Mucosa of rectum (tissue), 2 donors: ENCODE results near the gene ADGRL2.

Source experiments
- H3K27ac ChIP-seq, 2 donors: one replicate each; pipeline ENCODE4 v1.7.0; 2013; ENCODE audit warnings: inconsistent platforms in 2 of 2, low read depth in 2 of 2, low read length in 2 of 2
- H3K27me3 ChIP-seq, 2 donors: one replicate each; pipeline ENCODE4 v1.7.0; 2013; ENCODE audit warnings: low read length in 2 of 2; ENCODE audit not compliant: control insufficient read depth in 2 of 2, insufficient read depth in 2 of 2
- H3K36me3 ChIP-seq, 2 donors: one replicate each; pipeline ENCODE4 v1.7.0; 2013; ENCODE audit warnings: low read length in 2 of 2; ENCODE audit not compliant: control insufficient read depth in 2 of 2, insufficient read depth in 2 of 2
- H3K4me1 ChIP-seq, 2 donors: one replicate each; pipeline ENCODE4 v1.7.0; 2013; ENCODE audit warnings: low read length in 2 of 2, mild to moderate bottlenecking in 1 of 2; ENCODE audit not compliant: control insufficient read depth in 2 of 2, insufficient read depth in 2 of 2
- H3K4me3 ChIP-seq, 2 donors: one replicate each; pipeline ENCODE4 v1.7.0; 2013; ENCODE audit warnings: low read length in 2 of 2
- H3K9ac ChIP-seq, 2 donors: one replicate each; pipeline ENCODE4 v1.7.0; 2013; ENCODE audit warnings: low read length in 2 of 2, low read depth in 1 of 2, mild to moderate bottlenecking in 1 of 2
- H3K9me3 ChIP-seq, 2 donors: one replicate each; pipeline ENCODE4 v1.7.0; 2013; ENCODE audit warnings: low read length in 2 of 2; ENCODE audit not compliant: control insufficient read depth in 2 of 2
- donor health status: healthy.
- donor health status: Normal muscosa, but diverticular disease.

The ADGRL2 gene

GRCh38 chr1:81887421-81888144 lies 86.8 kb downstream of the ADGRL2 start:
- no peak overlapping the region for H3K9ac ChIP-seq
- H3K4me3 ChIP-seq = no peak overlapping the region
- no peak overlapping the region for H3K27ac ChIP-seq
- no peaks in the 10 kb centered on the region for H3K36me3 ChIP-seq
- H3K27me3 ChIP-seq = no peaks in the 10 kb centered on the region
- H3K4me1 ChIP-seq = no peaks in the 10 kb centered on the region
- H3K9me3 ChIP-seq = no peaks in the 10 kb centered on the region

DNA sequence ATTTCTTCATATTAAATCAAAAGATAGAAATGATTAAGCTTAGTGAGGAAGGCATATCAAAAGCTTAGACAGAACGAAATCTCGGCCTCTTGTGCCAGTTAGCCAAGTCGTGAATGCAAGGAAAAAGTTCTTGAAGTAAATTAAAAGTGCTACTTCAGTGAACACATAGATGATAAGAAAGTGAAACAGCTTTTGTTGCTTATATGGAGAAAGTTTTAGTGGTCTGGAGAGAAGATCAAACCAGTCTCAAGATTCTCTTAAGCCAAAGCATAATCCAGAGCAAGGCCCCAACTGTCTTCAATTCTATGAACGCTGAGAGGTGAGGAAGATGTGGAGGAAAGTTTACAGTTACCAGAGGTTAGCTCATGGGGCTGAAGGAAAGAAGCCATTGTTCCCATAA lies 88.4 kb downstream of the ADGRL2 start:
- Histone ChIP-seq H3K4me3 (no peak overlapping the region), H3K27me3 (no peaks in the 10 kb centered on the region), H3K9ac (no peak overlapping the region), H3K9me3 (no peaks in the 10 kb centered on the region), H3K4me1 (no peaks in the 10 kb centered on the region), H3K36me3 (no peaks in the 10 kb centered on the region), H3K27ac (no peak overlapping the region)

DNA sequence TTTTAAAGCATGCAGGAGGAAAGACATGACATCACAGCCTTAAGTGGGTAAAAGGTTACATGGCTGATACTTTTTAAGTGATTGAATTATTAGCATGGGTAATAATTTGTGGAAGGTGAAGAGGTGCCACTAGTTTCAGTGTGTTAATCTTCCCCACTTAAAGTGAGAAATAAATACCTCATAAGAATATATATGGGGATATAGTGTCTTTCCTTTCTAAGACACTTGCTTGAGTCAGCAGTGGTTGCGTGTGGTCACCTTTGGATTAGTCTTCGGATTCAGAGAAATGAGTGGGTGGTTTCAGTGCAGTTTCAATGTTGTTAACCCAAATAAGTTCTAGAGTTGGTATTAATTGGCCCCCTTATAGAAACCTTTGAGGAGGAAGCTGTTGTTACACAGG lies 94.1 kb downstream of the ADGRL2 start:
- Histone ChIP-seq H3K27me3 (no peaks in the 10 kb centered on the region), H3K36me3 (no peaks in the 10 kb centered on the region), H3K4me1 (no peaks in the 10 kb centered on the region), H3K9me3 (no peaks in the 10 kb centered on the region), H3K27ac (no peak overlapping the region), H3K9ac (no peak overlapping the region), H3K4me3 (no peak overlapping the region)

- Histone ChIP-seq H3K9ac (no peak overlapping the region), H3K27me3 (no peaks in the 10 kb centered on the region), H3K36me3 (no peaks in the 10 kb centered on the region), H3K9me3 (no peaks in the 10 kb centered on the region), H3K4me3 (no peak overlapping the region), H3K4me1 (no peaks in the 10 kb centered on the region), H3K27ac (no peak overlapping the region)
These were observed 98.6 kb downstream of the ADGRL2 start for GRCh38 chr1:81899214-81899821.

- Histone ChIP-seq H3K9ac (no peak overlapping the region), H3K4me3 (no peak overlapping the region), H3K9me3 (no peaks in the 10 kb centered on the region), H3K27ac (no peak overlapping the region), H3K36me3 (no peaks in the 10 kb centered on the region), H3K27me3 (no peaks in the 10 kb centered on the region), H3K4me1 (no peaks in the 10 kb centered on the region)
These were observed 106.8 kb downstream of the ADGRL2 start for GRCh38 chr1:81907575-81907974.

DNA sequence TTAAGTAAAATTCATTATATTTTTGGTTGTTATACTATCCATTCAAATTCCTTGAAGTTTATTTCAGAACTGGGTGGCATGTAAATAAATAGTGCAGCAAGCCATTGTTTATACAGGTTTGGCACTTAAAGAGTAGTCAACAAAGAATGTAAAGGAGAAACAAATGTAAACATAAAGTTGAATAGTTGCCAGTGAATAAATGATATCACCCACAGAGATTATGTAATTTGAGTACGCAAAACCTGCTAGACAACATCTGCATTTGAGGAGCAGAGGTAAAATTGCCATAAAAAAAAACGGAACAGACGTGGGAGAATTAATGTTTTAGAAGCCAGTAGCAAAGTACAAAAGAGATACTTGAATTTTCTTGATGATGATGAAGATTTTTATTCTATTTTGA lies 111.6 kb downstream of the ADGRL2 start:
- H3K27ac ChIP-seq = no peak overlapping the region

GRCh38 chr1:81915937-81916336 lies 115.2 kb downstream of the ADGRL2 start:
- Histone ChIP-seq H3K27me3 (no peaks in the 10 kb centered on the region), H3K4me3 (no peak overlapping the region), H3K9me3 (no peaks in the 10 kb centered on the region), H3K9ac (no peak overlapping the region), H3K4me1 (no peaks in the 10 kb centered on the region), H3K36me3 (no peaks in the 10 kb centered on the region), H3K27ac (no peak overlapping the region)

More for the DNA sequence above, 111.6 kb downstream of the ADGRL2 start:
- H3K4me3 ChIP-seq = no peak overlapping the region
- H3K4me1 ChIP-seq = no peaks in the 10 kb centered on the region
- H3K9me3 ChIP-seq = no peaks in the 10 kb centered on the region
- H3K36me3 ChIP-seq = no peaks in the 10 kb centered on the region
- no peaks in the 10 kb centered on the region for H3K27me3 ChIP-seq
- H3K9ac ChIP-seq = no peak overlapping the region

- Histone ChIP-seq H3K9me3 (no peaks in the 10 kb centered on the region), H3K4me3 (no peak overlapping the region), H3K27ac (no peak overlapping the region), H3K9ac (no peak overlapping the region), H3K4me1 (no peaks in the 10 kb centered on the region), H3K36me3 (no peaks in the 10 kb centered on the region), H3K27me3 (no peaks in the 10 kb centered on the region)
These were observed 119.6 kb downstream of the ADGRL2 start for GRCh38 chr1:81920245-81920740.

DNA sequence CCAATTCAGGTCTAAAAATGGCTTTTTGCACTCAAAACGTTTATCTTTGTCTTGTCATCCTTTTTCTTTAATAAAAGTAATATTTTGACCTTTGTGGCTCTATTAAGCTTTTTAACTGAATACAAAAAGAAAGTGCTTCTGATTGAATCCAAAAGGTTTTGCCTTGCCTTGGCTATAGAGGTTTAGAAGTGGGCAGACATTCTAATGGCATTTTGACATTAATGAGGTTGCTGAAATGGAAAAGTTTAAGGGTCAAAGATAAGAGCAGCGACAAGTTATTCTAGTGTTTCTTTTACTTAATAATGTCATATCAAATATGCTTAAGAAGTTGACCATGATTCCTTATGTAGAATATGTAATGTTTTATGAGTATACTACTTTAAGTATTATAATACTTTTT lies 120.2 kb downstream of the ADGRL2 start:
- Histone ChIP-seq H3K9me3 (no peaks in the 10 kb centered on the region), H3K27ac (no peak overlapping the region), H3K4me1 (no peaks in the 10 kb centered on the region), H3K4me3 (no peak overlapping the region), H3K36me3 (no peaks in the 10 kb centered on the region), H3K27me3 (no peaks in the 10 kb centered on the region), H3K9ac (no peak overlapping the region)

GRCh38 chr1:81921344-81921743 lies 120.6 kb downstream of the ADGRL2 start:
- Histone ChIP-seq H3K36me3 (no peaks in the 10 kb centered on the region), H3K4me1 (no peaks in the 10 kb centered on the region), H3K4me3 (no peak overlapping the region), H3K9ac (no peak overlapping the region), H3K27ac (no peak overlapping the region), H3K9me3 (no peaks in the 10 kb centered on the region), H3K27me3 (no peaks in the 10 kb centered on the region)
